H1 (cell line): ENCODE results near the gene TTC31.
"Not testable (repeated sequence)": the region's sequence is repeated elsewhere in the genome, so short reads cannot be mapped to it uniquely, and the experiment has no call there.

Experiments used
- CEBPB ChIP-seq: IDR thresholded peaks from 2 replicates; pipeline ENCODE4 v1.6.1; 2012; ENCODE audit warnings: low read depth, low read length
- EP300 ChIP-seq, 2 experiments: IDR thresholded peaks; 1 replicate in 1 of 2; 2 replicates in 1 of 2; pipeline ENCODE4 v1.6.1; 2011 to 2012; ENCODE audit warnings: low read depth in 2 of 2, low read length in 2 of 2, mild to moderate bottlenecking in 2 of 2, borderline replicate concordance in 1 of 2, inconsistent platforms in 1 of 2, moderate library complexity in 1 of 2
- EZH2 ChIP-seq: fragments of 200-600 bp; sonication (generic); IDR thresholded peaks from 2 replicates; pipeline ENCODE4 v1.7.1; 2012; ENCODE audit warnings: low read depth, mild to moderate bottlenecking, moderate library complexity, low read length, inconsistent platforms; ENCODE audit not compliant: severe bottlenecking
- POLR2A ChIP-seq, 2 experiments: IDR thresholded peaks; 1 replicate in 1 of 2; 2 replicates in 1 of 2; pipeline ENCODE4 v1.6.1; 2011; ENCODE audit warnings: low read depth in 2 of 2, low read length in 2 of 2, mild to moderate bottlenecking in 2 of 2; ENCODE audit errors: control extremely low read depth in 1 of 2
- POLR2AphosphoS5 ChIP-seq: IDR thresholded peaks from 2 replicates; pipeline ENCODE4 v1.6.1; 2011; ENCODE audit warnings: low read depth, low read length
- RFX5 ChIP-seq: IDR thresholded peaks from 2 replicates; pipeline ENCODE4 v1.6.1; 2011; ENCODE audit warnings: low read depth, low read length, improper control_type of control experiment, borderline replicate concordance
- YY1 ChIP-seq: IDR thresholded peaks from 2 replicates; pipeline ENCODE4 v1.6.1; 2011; ENCODE audit warnings: low read depth, mild to moderate bottlenecking, low read length
- ZNF274 ChIP-seq: IDR thresholded peaks from 2 replicates; pipeline ENCODE4 v1.7.0; 2012; ENCODE audit warnings: low read length, borderline replicate concordance; ENCODE audit errors: extremely low read depth
- TF ChIP-seq, protein P1 (sequence below), 3 experiments: IDR thresholded peaks; 1 replicate in 2 of 3; 2 replicates in 1 of 3; pipeline versions ENCODE4 v1.5.1 to v1.6.1; 2011; ENCODE audit warnings: low read length in 3 of 3, mild to moderate bottlenecking in 3 of 3, inconsistent platforms in 2 of 3, low read depth in 1 of 3, moderate library complexity in 1 of 3; ENCODE audit not compliant: insufficient read depth in 1 of 3; ENCODE audit errors: control extremely low read depth in 1 of 3

DNA sequence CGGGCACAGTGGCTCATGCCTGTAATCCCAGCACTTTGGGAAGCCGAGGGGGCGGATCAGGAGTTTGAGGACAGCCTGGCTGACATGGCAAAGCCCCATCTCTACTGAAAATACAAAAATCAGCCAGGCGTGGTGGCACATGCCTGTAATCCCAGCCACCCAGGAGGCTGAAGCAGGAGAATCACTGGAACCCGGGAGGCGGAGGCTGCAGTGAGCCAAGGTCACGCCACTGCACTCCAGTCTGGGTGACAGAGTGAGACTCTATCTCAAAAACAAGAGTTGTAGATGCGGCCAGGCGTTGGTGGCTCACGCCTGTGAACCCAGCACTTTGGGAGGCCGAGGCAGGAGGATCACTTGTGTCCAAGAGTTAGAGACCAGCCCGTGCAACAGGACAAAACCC lies 12.1 kb upstream of the TTC31 start:
- not testable (repeated sequence) for TF ChIP-seq EZH2; POLR2AphosphoS5; YY1; POLR2A (IDR thresholded peaks at IDR 0.05; ENCODE audit: control extremely low read depth in 1 of 2, low read depth in 2 of 2, low read length in 2 of 2); RFX5; ZNF274; CEBPB; EP300 (IDR thresholded peaks at IDR 0.05; ENCODE audit: borderline replicate concordance in 1 of 2, low read depth in 2 of 2, low read length in 2 of 2)
- TF ChIP-seq, protein P1, sequence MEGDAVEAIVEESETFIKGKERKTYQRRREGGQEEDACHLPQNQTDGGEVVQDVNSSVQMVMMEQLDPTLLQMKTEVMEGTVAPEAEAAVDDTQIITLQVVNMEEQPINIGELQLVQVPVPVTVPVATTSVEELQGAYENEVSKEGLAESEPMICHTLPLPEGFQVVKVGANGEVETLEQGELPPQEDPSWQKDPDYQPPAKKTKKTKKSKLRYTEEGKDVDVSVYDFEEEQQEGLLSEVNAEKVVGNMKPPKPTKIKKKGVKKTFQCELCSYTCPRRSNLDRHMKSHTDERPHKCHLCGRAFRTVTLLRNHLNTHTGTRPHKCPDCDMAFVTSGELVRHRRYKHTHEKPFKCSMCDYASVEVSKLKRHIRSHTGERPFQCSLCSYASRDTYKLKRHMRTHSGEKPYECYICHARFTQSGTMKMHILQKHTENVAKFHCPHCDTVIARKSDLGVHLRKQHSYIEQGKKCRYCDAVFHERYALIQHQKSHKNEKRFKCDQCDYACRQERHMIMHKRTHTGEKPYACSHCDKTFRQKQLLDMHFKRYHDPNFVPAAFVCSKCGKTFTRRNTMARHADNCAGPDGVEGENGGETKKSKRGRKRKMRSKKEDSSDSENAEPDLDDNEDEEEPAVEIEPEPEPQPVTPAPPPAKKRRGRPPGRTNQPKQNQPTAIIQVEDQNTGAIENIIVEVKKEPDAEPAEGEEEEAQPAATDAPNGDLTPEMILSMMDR (IDR thresholded peaks at IDR 0.05; ENCODE audit: control extremely low read depth in 1 of 3, insufficient read depth in 1 of 3, low read depth in 1 of 3, low read length in 3 of 3) = not testable (repeated sequence)
